DMS 273 (cell line): ENCODE measurements around the gene SIPA1L3.

ENCODE experiments used
- DNase-seq: peaks from one replicate; lab custom pipeline; 2025; ENCODE audit not compliant: unreplicated experiment; lab: John Stamatoyannopoulos, UW

Gene SIPA1L3

DNA sequence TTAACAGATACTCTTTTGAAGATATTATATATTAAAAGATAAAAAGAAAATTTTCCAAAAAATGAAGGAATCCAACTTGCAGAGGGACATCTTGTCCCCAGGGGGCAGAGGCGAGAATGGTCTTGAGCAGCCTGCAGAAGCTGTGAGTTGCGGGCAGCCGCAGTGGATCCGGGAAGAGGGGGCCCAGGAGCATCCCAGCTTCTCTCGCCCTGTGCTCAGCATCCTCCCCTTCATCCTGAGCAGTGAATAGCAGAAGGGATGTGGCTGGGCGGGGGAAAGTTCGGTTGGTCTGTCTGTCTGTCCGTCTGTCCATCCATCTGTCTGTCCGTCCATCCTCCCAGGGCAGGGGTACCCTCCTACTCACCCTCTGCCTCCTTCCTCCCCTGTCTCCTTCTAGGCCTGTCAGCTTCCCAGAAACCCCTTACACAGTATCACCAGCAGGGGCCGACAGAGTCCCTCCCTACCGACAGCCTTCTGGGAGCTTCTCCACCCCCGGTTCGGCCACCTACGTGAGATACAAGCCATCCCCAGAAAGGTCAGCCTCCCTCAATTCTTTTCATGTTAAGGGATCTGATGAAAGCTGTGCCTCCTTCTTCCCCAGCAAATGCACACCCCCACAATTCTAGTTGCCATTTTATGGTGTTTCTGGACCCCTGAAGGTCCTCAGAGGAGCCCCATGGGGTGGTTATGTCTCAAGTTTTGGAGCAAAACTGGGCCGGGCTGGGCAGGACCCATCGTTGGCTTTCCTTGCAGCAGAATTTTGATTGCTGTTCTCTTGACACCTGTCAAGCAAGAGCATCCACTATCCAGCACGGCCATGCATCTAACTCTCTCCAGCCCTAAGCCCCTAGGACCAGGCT, 235.4 kb downstream of the SIPA1L3 start:
- peak; percentile 80 for DNase-seq

DNA sequence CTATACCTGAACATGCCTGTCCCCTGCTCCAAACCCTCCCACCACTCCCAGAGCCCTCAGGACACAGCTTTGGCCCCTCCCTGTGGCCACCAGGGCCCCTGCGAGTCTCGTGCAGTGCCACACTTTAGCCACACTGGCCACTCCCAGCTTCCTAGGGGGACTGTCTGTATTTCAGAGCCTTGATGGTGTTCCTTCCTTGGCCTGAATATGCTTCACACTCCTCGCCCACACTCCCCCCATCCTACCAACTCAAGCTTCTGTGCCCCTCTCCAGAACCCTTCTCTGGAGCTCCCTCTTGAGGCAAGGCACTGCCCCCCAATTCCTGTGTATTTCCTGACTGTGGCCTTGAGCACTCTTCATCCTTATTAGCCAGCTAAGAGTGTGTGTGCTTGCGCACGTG, 236.8 kb downstream of the SIPA1L3 start:
- DNase-seq, result no peak

DNA sequence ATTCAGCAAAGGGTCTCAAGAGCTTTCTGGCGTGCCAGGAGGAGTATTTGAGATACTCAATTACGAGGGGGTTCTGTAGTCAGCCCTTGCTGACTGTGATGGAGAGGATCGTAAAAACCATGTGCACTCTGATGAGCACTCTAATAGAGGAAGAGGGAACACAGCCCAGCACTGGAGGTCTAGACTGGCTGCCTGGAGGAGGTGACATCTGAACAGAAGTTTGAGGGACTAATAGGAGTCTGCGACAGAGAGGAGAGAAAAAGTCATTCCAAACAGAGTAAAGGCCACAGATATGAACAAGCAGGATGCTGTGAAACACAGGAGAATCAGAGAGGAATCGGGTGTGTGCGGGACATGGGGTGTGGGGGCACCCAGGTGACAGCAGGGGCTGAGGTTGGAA, 237.7 kb downstream of the SIPA1L3 start:
- DNase-seq, result no peak

DNA sequence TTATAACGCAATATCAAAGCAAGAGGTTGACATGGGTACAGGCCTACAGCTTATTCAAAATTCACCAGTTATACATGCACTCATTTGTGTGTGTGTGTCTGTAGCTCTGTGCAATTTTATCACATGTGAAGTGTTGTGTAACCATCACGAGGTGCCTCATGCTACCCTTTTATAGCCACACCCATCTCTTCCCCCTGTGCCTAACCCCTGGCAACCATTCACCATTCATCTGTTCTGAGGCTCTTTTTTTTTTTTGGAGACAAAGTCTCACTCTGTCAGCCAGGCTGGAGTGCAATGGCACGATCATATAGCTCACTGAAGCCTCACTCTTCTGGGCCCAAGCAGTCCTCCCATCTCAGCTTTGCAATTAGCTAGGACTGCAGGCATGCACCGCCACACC, 238.6 kb downstream of the SIPA1L3 start:
- DNase-seq, result no peak

DNA sequence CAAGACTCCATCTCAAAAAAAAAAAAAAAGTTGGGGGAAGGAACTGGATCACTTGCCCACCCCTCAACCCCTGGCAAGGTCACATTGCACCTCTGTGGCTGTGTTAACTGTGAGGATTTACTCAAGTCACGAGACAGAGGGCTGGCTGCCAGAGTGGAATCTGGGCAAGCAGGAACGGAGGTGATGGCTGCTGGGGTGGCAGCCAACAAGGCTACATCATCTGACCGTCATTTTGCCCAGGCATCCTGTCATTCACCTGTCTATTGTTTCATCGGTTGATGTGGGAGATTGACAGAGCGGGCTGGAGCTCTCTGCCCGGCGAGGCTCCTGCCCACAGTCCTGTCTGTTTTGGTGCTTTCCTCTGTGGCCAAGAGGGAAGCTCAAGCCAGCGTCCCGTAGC, 241.3 kb downstream of the SIPA1L3 start:
- DNase-seq, result no peak

DNA sequence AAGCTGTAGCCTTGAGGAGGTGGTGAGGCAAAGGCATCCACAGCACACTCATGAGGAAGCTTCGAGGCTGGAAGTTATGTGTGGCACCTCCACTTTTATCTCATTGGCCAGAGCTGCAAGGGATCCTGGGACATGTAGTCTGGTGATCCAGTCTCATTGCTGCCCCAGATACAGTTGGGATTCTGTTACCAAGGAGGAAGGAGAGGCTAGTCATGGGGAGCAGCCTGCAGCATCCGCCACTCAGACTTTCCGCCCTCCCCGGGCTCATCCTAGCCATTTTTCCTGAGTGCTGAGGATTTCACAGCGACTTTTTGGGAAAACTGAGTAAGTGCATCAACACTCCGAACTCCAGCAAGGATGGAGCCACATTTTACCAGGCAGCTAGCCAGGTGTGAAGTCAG, 242.7 kb downstream of the SIPA1L3 start:
- no peak for DNase-seq

DNA sequence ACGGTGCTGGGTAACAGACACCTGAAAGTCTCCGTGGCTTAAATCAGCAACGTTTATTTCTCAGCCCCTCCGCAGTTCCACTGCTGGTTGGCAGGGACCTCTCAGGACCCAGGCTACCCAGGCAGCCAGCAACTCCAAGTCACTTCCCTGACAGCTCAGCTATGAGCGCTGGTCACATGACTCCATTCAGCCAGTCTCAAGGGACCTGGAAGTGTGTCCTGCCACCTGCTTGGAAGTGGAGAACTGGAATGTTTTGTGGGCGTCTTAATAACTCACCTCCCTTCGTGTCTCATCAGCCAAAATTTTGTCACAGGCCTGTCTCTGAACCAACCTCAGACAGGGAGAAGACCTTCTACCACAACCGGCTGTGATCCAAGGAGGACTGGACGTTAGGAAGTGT, 244.2 kb downstream of the SIPA1L3 start:
- no peak for DNase-seq

DNA sequence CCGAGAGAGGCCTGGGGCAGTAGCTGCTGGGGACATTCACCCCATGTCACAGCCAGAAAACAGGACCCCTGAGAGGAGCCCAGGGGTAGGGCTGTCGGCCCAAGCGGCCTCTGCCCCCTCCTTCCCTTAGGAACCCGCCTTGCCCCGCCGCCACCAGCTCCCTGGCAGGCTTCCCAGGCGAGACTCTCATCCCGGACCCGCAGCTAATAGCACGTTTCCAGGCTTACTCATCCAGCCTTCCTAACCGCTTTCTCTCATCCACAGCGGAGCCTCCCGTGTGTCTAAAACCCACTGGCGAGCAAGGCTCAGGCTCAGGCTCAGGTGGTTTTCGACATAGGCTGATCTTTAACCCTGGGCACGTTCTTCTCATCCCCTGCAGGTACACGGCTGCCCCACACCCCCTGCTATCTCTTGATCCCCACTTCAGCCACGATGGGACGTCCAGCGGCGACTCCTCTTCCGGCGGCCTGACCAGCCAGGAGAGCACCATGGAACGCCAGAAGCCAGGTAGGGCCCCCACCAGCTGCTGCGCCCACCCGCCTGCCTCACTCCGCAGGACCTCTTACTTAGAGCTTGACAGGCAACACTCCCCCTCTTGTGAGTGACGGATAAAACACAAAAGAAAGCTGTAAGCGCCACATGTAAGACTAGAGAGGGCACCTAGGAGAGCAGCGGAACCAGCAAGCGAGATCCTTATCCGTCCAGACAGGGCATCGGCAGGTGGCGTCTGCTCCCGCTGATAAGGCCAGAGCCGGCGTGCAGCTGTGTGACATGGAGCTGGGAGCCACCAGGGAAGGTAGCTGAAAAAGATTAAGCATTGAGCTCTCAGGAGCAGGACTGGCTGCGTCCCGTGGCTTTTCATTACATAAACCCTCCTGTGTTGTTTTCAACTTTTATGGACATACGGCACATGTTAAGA, 245.7 kb downstream of the SIPA1L3 start:
- DNase-seq, result peak; percentile 20

DNA sequence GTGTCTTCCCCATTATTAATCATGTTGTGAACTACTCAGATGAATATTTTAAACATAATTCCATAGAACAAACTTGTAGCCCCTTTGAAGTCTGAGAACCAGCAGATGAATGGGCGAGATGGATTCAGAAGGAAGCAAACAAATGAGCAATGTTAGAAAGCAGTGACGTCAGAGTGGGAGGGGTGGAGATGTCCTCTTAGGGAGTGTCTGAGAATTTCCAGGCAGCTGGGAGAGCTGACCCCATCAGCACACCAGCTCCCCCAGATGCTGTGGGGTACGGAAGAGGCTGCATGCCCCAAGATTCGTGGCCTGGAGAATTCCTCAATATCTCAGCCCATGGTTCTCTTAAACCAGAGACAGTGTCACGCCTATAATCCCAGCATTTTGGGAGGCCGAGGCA, 248.4 kb downstream of the SIPA1L3 start:
- no peak for DNase-seq

DNA sequence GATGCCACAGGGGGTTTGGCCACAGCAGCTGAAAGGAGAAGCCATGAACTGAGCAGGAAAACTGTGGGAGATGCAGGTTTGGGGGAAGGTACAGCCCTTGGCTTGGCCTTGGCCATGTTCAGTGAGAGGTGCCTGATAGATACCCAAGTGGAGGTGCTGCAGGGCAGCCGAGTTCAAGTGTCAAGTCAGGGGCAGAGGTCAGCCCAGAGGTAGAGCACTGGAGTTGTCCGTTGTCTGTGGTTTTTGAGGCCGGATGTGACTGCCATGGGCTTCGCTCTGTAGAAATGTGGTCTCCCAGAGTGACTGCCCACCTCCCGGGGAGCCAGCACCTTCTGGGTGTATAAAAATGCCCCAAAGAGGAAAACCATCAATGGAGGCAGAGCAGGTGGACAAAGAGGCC, 251.7 kb downstream of the SIPA1L3 start:
- DNase-seq, result no peak

DNA sequence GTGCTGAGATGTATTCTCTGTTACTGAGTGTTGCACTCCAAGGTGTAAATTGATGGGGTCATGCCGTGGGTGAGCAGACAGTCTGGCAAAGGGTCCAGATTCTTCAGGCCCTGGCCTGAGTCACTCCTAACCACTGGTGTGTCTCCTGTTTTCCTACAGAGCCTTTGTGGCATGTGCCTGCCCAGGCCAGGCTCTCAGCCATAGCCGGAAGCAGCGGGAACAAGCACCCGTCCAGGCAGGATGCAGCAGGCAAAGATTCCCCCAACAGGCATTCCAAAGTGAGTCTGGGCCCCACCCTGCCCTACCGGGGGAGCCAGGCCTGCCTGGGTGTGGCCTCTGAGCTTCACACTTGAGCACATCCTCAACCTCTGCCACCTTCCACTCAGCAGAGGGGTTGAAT, 255.1 kb downstream of the SIPA1L3 start:
- no peak for DNase-seq

DNA sequence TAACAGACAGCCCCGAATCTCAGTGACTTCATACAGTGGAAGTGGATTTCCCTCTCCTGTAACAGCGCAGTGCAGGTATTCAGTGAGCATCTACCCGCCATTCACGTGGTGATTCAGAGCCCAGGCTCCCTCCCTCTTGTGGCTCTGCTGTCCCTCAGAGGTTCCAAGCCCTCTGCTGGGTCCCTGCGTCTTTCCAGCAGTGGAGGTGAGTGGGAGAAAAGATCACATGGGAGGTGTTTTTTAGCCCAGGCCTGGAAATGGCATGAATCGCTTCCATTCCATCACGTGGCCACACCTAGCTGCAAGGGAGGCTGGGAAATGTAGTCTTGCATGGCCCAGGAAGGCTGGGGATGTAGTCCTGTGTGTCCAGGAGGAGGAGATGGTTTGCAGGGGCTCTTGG, 255.6 kb downstream of the SIPA1L3 start:
- DNase-seq, result no peak

DNA sequence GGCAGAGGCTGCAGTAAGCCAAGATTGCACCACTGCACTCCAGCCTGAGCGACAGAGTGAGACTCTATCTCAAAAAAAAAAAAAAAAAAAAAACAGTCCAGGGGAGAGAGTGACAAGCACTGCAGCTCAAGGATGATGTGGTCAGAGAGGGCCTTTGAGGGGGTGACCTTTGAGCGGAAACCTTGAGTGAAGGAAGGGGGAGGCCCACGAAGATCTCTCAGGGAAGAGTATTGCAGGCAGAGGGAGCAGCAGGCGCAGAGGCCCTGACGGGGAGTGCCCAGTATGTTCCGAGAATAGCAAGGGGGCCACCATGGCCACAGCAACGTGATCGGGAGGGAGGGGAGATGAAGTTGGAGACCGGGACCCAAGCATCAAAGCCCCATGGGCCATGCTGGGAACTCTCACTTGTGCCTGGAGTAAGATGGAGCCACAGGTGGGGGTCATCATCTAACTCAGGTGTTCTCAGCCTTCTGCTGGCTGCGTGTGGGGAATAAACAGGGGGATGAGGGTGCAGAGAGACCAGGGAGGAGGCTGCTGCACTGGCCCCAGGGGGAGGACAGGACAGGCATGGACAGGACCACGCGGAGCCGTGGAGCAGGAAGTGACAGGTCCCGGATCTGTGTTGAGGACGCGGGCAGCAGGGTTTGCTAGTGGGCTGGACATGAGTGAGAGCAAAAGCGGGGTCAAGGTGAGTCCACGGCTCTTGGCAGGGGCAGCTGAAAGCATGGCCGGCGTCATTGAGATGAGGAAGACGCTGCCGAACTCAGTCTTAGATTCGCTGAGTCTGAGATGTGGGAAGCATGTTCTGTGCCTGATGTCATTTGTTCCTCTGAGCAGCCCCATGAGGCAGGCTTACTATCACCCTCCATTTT, 256.6 kb downstream of the SIPA1L3 start:
- no peak for DNase-seq

DNA sequence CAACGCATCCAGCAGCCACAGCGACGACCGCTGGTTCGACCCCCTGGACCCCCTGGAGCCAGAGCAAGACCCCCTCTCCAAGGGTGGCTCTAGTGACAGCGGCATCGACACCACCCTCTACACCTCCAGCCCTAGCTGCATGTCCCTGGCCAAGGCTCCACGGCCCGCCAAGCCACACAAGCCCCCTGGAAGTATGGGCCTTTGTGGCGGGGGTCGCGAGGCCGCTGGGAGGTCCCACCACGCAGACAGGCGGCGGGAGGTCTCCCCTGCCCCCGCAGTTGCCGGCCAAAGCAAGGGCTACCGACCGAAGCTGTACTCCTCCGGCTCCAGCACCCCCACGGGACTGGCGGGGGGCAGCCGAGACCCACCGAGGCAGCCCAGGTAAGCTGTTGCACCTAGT, 257.5 kb downstream of the SIPA1L3 start:
- DNase-seq, result no peak

DNA sequence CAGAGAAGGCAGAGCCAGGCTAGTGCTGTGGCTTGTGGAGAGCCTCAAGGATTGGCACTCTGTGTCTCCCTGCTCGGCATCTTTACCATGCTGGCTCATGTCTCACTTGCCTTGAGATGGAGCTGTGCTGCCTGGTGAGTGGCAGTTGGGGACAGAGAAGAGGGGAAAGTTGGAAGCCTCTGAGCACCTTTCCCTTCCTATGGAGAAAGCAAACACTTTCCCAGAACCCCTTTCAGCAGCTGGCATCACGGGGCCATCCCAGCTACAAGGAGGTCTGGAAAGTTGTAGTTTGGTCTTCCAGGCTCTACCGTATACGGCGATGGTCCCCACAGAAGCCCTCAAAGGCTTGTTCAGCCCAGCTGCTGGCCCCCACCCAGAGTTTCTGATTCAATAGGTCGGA, 258.3 kb downstream of the SIPA1L3 start:
- no peak for DNase-seq

DNA sequence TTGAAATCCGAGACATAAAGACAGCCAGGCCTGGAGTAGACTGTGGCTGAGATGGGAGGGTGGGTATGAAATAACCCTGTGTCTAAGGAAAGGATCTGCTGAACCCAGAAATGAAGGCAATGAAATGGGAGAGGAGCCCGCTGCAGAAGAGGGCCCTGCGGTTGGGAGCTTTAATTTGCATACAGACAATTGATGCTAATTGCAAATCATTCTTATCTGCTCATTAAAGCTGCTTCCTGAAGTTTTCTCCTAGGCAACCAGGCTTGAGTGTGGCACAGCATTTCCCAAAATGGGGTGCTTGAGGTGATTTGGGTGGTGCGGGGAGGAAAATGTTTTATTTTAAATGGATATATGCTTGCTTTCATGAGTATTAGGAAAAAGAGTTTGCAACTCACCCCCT, 261.6 kb downstream of the SIPA1L3 start:
- DNase-seq, result no peak

DNA sequence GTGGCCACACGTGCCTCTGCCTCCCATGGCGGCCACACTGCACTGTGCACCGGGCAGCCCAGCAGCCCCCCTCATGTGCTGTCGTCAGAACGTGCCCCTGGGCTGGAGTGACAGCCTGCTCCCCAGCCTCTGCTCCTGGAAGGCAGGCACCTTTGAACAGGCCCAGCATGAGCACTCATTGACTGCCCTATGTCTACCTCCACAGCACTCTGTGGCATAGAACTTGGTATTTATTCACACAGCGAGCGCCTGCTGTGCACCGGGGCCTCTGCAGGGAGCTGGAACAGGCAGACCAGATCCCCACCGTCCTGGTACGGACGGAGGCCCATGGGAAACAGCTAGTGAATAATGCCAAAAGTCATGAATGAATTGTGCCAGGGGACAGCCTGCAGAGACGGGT, 263.3 kb downstream of the SIPA1L3 start:
- DNase-seq, result no peak

DNA sequence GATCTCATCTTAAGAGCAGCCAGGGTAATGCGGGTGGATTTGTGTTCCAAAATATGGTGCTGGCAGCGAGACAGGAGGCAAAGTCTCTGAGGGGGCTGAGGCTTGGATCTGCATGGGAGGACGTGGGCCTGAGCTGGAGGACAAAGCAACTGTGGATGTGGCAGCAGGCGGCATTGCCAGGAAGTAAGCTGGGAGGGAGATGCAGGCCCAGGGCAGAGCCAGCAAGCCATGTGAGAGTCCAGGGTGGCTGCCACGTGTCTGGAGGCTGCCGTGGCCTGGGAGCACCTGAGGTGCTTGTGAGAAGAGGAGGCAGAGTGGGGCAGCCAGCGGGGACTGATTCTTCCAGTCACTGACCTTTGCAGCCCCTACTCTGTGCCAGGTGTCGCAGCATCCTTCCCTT, 265.0 kb downstream of the SIPA1L3 start:
- DNase-seq, result peak; percentile 39

DNA sequence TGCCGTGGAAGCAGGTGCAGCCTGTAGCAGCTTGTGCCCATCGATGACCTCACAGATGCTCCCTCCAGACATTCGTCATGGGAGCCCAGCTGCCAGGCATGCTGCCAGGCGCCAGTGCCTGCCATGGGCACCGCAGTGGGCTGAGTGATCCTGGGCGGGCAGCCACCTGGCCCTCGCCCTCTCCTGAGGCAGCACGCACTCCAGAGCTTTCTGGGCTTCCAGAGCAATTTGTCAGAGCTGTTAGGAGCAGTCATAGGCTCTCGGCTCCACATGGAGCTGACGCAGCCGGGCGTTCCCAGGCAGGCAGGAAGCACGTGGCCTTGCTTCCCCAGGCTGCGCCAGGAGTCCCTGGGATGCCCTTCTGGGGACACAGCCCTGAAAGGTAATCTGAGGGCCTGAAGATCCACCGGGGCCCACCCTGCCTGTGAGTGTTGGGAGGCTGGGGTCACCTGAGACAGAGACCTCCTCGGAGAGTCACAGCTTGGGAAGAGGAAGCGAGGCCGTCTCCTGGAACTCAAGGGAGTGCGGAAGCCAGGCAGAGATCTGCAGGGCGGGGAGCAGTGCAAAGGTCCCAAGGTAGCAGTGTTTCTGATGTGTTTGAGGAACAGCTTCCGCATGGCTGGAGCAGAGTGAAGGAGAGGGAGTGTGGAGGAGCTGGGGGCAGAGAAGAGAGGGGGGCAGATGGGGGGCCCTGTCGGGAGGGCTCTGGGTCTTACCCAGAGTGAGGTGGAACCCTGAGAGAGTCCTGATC, 266.5 kb downstream of the SIPA1L3 start:
- peak; percentile 97 for DNase-seq

DNA sequence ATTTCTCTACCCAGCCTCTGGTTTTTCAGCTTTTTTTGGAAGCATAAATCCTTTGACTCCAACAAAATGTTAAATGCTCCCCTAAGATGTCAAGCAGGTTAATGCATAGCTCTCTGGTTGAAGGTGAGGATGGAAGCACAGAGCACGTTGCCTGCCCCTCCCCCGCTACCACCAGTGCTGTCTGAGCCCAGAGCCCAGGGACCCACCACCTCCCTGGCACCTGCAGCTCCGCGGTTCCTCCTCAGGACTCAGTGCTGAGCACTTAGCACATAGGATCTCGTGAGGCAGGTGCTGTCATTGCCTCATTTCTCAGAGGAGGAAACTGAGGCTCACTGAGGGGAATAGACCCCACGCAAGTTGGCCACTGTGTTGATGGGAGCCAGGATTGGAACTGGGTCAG, 268.4 kb downstream of the SIPA1L3 start:
- no peak for DNase-seq
